Activated T-helper 17 cell treated with anti-CD3 and anti-CD28 coated beads, Interleukin-2, amount 50 U/mL, for 72 hours (primary cell): ENCODE measurements around the gene C8G. TPM values are rescaled to one million over a fixed set of nuclear protein-coding genes. Genes with fewer than 3 reads are reported as not detected.

ENCODE experiments used
- ATAC-seq: fragments of 150-1000 bp; cut with Tn5 transposase; replicated peaks from 2 replicates; pipeline ENCODE4 v1.10.0; 2021; ENCODE audit warnings: mild to moderate bottlenecking, moderate library complexity
- H3K27ac Mint-ChIP-seq: one replicate; pipeline ENCODE4 v1.8.0; 2022; ENCODE audit warnings: mixed read lengths
- H3K27me3 Mint-ChIP-seq: one replicate; pipeline ENCODE4 v1.8.0; 2022; ENCODE audit warnings: mixed read lengths
- H3K36me3 Mint-ChIP-seq: one replicate; pipeline ENCODE4 v1.8.0; 2022; ENCODE audit warnings: low read depth, mild to moderate bottlenecking, mixed read lengths
- H3K4me1 Mint-ChIP-seq: one replicate; pipeline ENCODE4 v1.8.0; 2022; ENCODE audit warnings: mixed read lengths
- H3K4me3 Mint-ChIP-seq: one replicate; pipeline ENCODE4 v1.8.0; 2022; ENCODE audit warnings: mild to moderate bottlenecking, mixed read lengths
- H3K9me3 Mint-ChIP-seq: one replicate; pipeline ENCODE4 v1.8.0; 2022; ENCODE audit warnings: mixed read lengths
- total RNA-seq, 2 donors: library from RNA; stranded (reverse); gene quantifications; one replicate each; pipeline ENCODE4 v1.2.3, GENCODE V29; 2022

Gene C8G
- total RNA-seq, 2 donors from 2014 or later: 3.1 TPM; not detected in 1

- H3K27ac Mint-ChIP-seq: no peak overlapping the region
- H3K9me3 Mint-ChIP-seq: peaks cover 8% of the 10 kb centered on the region
- H3K4me3 Mint-ChIP-seq: no peak overlapping the region
- no peak for ATAC-seq
- no peaks in the 10 kb centered on the region for H3K27me3 Mint-ChIP-seq
- no peaks in the 10 kb centered on the region for H3K36me3 Mint-ChIP-seq
- H3K4me1 Mint-ChIP-seq: peaks cover 9% of the 10 kb centered on the region
Measured at GRCh38 chr9:136960212-136960937, 15.3 kb downstream of the C8G start.

- no peak for ATAC-seq
- H3K27ac Mint-ChIP-seq: no peak overlapping the region
- H3K9me3 Mint-ChIP-seq: peaks cover 8% of the 10 kb centered on the region
- no peak overlapping the region for H3K4me3 Mint-ChIP-seq
- no peaks in the 10 kb centered on the region for H3K36me3 Mint-ChIP-seq
- H3K4me1 Mint-ChIP-seq: peaks cover 13% of the 10 kb centered on the region
- H3K27me3 Mint-ChIP-seq: no peaks in the 10 kb centered on the region
Measured at GRCh38 chr9:136960938-136961275, 15.9 kb downstream of the C8G start.

- Mint-ChIP-seq H3K27me3 (no peaks in the 10 kb centered on the region), H3K36me3 (no peaks in the 10 kb centered on the region), H3K4me3 (no peak overlapping the region), H3K4me1 (peaks cover 12% of the 10 kb centered on the region), H3K27ac (no peak overlapping the region), H3K9me3 (peaks cover 4% of the 10 kb centered on the region)
- ATAC-seq: no peak
Measured at GRCh38 chr9:136961279-136962065, 16.4 kb downstream of the C8G start.

GRCh38 chr9:136962163-136962562, 17.1 kb downstream of the C8G start:
- peaks cover 7% of the 10 kb centered on the region for H3K4me1 Mint-ChIP-seq
- H3K27me3 Mint-ChIP-seq: no peaks in the 10 kb centered on the region
- H3K4me3 Mint-ChIP-seq: no peak overlapping the region
- no peaks in the 10 kb centered on the region for H3K9me3 Mint-ChIP-seq
- no peak overlapping the region for H3K27ac Mint-ChIP-seq
- H3K36me3 Mint-ChIP-seq: no peaks in the 10 kb centered on the region
- no peak for ATAC-seq

DNA sequence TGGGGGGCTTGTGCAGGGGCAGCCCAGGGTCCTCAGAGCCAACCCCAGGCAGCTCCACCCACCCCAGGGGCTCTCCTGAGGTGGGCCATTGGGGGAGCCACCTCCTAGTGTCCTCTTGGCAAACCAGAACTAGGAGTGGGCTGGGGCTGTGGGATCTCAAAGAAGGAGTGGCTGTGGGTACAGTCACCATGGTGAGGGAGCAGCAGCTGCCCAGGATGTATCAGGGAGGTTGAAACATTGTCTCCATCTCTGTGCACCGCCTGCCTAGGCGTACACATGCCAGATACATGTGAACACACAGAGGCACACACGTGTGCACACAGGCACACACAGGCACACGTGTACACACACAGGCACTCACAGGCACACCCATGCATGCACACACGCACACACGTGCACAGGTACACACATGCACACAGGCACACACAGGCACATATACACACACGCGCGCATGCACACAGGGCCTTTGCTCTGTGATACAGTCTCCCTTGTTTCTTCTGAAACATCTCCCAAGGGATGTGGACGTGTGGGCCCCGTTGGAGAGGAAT, 17.7 kb downstream of the C8G start:
- Mint-ChIP-seq H3K27me3 (no peaks in the 10 kb centered on the region), H3K4me3 (no peak overlapping the region), H3K9me3 (no peaks in the 10 kb centered on the region), H3K36me3 (no peaks in the 10 kb centered on the region), H3K27ac (peak overlapping the region; percentile 50), H3K4me1 (peaks cover 7% of the 10 kb centered on the region)
- ATAC-seq: peak; percentile 24

- Mint-ChIP-seq H3K4me1 (peaks cover 7% of the 10 kb centered on the region), H3K36me3 (no peaks in the 10 kb centered on the region), H3K9me3 (no peaks in the 10 kb centered on the region), H3K27ac (peak overlapping the region; percentile 50), H3K4me3 (no peak overlapping the region), H3K27me3 (no peaks in the 10 kb centered on the region)
- ATAC-seq: no peak
Measured at GRCh38 chr9:136963341-136963740, 18.3 kb downstream of the C8G start.

DNA sequence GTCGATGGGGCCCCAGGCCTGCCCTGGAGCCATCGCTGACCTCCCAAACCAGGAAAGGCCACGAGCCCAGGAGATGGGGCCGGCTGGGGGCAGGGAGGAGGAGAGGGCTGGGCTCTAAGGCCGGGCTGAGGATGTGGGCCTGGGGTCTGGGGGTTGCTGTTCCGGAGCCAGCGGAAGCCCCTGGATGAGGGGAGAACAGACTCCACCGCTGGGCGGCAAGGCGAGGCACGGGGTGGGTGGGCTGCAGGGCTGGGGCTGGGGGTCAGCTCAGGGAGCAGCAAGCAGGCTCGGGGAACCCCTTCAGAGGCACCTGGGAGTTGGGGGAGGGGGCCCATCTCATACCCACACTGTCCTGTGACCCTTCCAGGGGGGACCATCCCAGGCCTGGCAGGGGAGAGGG, 18.7 kb downstream of the C8G start:
- no peak overlapping the region for H3K27ac Mint-ChIP-seq
- H3K4me1 Mint-ChIP-seq: peaks cover 7% of the 10 kb centered on the region
- H3K4me3 Mint-ChIP-seq: no peak overlapping the region
- no peaks in the 10 kb centered on the region for H3K9me3 Mint-ChIP-seq
- ATAC-seq: no peak
- H3K27me3 Mint-ChIP-seq: no peaks in the 10 kb centered on the region
- no peaks in the 10 kb centered on the region for H3K36me3 Mint-ChIP-seq

- no peaks in the 10 kb centered on the region for H3K9me3 Mint-ChIP-seq
- peak overlapping the region; percentile 44 for H3K27ac Mint-ChIP-seq
- H3K4me1 Mint-ChIP-seq: peaks cover 7% of the 10 kb centered on the region
- H3K27me3 Mint-ChIP-seq: no peaks in the 10 kb centered on the region
- ATAC-seq: no peak
- no peaks in the 10 kb centered on the region for H3K36me3 Mint-ChIP-seq
- H3K4me3 Mint-ChIP-seq: peak overlapping the region; percentile 24
Measured at GRCh38 chr9:136964171-136964689, 19.2 kb downstream of the C8G start.

DNA sequence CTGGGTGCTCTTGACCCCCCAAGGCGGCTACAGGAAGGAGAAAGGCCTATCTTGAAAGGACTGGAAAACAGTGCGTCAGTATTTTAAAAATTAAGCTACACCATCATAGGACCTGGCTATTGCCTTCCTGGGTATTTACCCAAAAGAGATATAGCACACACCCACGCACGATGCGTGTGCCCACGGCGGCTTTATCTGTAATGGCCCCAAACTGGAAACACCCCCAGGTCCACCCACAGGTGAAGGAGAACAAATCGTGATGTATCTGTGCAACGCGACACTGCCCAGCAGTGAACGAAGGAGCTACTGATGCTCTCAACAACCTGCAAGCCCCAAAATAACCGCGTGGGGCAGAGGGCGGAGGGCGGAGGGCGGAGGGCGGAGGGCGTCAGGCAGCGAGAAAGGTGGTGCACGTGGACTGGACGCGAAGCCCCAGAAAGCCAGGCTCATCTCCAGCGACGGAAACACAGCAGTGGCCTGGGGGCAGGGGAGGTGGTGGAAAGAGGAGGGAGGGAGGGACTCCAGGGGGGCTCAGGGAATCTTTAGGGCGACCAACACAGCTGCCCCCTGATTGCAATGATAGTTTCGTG, 19.9 kb downstream of the C8G start:
- Mint-ChIP-seq H3K4me3 (peak overlapping the region; percentile 82), H3K9me3 (no peaks in the 10 kb centered on the region)

DNA sequence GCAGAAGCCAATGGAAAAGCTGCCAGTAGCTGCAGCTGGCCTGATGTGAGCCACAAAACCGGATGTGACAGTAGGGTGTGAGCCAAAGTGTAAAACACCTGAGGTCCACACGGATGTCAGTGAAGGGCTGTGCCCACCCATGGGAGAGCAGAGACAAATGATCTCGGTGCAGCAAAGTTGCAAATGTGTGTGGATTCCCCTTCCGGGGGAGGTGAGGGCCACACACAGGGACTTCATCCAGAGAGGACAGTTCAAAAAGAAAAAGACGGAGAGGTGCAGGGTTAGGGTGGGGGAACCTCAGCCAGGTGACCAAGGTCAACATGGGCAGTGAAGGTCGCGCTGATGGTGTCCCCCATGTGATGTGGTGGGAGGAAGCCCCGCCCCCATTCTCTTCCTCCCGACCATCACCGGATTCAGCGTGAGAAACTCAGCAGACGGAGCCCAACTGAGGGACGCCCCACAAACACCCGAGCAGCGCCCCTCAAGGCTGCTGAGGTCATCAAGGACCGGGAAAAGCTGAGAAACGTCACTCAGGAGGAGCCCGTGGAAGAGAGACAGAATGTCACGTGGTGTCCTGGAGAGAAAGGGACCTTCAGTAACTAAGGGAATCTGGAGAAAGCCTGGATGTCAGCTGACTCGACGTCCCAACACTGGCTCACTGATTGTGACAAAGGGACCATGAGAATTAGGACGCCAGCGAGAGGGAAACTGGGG, 20.9 kb downstream of the C8G start:
- Mint-ChIP-seq H3K9me3 (no peaks in the 10 kb centered on the region), H3K27me3 (no peaks in the 10 kb centered on the region), H3K27ac (peak overlapping the region; percentile 76), H3K4me3 (peak overlapping the region; percentile 82), H3K36me3 (no peaks in the 10 kb centered on the region), H3K4me1 (peaks cover 7% of the 10 kb centered on the region)
- ATAC-seq: peak; percentile 64

More for the DNA sequence above, 19.9 kb downstream of the C8G start:
- no peaks in the 10 kb centered on the region for H3K36me3 Mint-ChIP-seq
- H3K4me1 Mint-ChIP-seq: peaks cover 7% of the 10 kb centered on the region
- peak overlapping the region; percentile 44 for H3K27ac Mint-ChIP-seq
- no peak for ATAC-seq
- no peaks in the 10 kb centered on the region for H3K27me3 Mint-ChIP-seq

DNA sequence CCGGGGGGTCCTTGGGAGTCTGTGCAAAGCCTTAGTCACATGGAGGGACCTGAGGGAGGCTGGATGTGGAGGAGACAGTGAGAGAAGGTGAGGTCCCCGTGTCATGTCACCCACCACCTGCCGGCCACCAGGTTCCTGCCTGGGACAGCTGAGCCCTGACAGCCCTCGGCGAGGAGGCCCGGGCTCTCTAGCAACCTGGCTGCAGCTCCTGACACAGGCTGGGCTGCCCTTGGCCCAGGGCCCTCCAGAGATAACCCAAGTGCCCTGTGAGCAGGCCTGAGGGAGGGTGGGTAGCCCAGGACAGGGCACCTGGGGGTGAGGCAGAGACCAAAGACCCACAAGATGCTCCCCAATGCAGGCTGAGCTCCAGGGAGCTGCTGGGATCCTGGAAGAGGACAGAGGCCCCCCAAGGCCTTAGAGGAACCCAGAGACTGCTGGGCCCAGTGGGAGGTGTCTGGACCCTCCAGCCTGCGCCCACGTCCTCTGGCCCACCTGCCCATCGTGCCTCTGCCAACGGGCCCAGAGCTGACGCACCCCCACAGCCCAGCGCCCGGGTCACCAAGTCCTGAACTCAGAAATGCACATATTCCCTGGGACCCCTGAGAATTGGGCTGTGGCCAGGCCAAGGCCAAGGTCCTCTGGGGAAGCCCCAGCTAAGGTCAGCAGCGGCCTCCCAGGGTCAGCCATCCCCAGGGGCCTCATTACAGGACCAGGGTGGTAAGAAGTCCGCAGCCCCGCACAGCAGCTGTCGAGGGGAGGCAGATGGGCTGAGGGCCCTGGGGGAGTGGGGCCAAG, 23.5 kb downstream of the C8G start:
- H3K27ac Mint-ChIP-seq: no peak overlapping the region
- no peaks in the 10 kb centered on the region for H3K27me3 Mint-ChIP-seq
- no peak overlapping the region for H3K4me3 Mint-ChIP-seq
- H3K9me3 Mint-ChIP-seq: no peaks in the 10 kb centered on the region
- no peak for ATAC-seq
- H3K36me3 Mint-ChIP-seq: no peaks in the 10 kb centered on the region
- H3K4me1 Mint-ChIP-seq: peaks cover 7% of the 10 kb centered on the region

DNA sequence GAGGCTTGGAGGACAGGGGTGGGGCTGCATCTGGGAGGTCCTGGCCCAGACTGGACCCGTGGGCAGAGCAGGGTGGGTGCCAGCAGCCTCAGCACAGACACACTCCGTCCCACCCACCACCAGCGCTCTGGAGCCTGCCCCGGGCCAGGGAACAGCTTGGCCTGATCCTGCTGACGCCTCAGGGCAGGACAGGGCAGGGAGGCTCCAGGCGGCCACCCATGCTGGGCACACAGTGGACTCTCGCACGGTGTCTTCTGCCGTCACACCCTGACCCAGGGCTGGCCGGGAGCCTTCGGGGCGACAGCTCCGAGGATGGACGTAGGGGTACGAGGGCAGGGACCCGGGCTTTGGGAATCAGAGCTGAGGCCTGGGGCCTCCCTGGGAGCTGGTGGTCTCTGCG, 24.1 kb downstream of the C8G start:
- Mint-ChIP-seq H3K4me3 (no peak overlapping the region), H3K27ac (no peak overlapping the region), H3K4me1 (peaks cover 7% of the 10 kb centered on the region), H3K9me3 (no peaks in the 10 kb centered on the region), H3K27me3 (no peaks in the 10 kb centered on the region), H3K36me3 (no peaks in the 10 kb centered on the region)
- ATAC-seq: no peak

DNA sequence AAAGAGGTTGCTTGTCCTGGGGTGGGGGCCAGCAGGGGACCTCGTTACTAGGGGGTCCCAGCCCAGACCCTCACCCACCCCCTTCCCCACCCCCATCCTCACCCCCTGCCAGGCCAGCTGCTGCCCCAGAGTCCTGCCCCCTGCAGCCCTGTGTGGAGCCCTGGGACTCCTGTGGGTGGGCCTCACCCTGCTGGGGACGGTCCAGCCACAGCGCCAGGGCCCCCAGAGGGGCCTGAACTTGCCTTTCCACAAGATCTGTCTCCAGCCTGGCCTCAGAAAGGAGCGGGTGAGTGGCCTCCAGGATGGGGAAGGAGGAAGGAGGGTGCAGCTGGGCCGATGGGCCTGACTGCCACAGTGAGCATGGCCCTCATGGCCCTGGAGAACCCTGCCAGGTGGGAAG, 24.7 kb downstream of the C8G start:
- Mint-ChIP-seq H3K27ac (no peak overlapping the region), H3K36me3 (no peaks in the 10 kb centered on the region), H3K27me3 (no peaks in the 10 kb centered on the region), H3K4me1 (peaks cover 7% of the 10 kb centered on the region), H3K4me3 (no peak overlapping the region), H3K9me3 (no peaks in the 10 kb centered on the region)
- ATAC-seq: no peak
